Tibial nerve (tissue), 4 donors: ENCODE measurements around the gene SP140L.

ENCODE experiments used
- CTCF ChIP-seq, 5 experiments: fragments of 200-600 bp in 3 of 5; fragments of 450-650 bp in 2 of 5; sonication (generic) in 3 of 5; IDR thresholded peaks; one replicate each; pipeline ENCODE4 v1.5.1; 2016 to 2019; ENCODE audit warnings: antibody characterized with exemption in 5 of 5, mild to moderate bottlenecking in 3 of 5, moderate library complexity in 2 of 5
- EP300 ChIP-seq, 2 donors: sonication (generic); formaldehyde crosslinking; IDR thresholded peaks; one replicate each; pipeline ENCODE4 v1.6.1; 2017; ENCODE audit warnings: antibody characterized with exemption in 2 of 2, mild to moderate bottlenecking in 1 of 2
- POLR2A ChIP-seq, 2 donors: fragments of 450-650 bp; IDR thresholded peaks; one replicate each; pipeline ENCODE4 v1.6.1; 2017; ENCODE audit warnings: antibody characterized with exemption in 2 of 2, mild to moderate bottlenecking in 2 of 2, moderate library complexity in 2 of 2

- no peak for TF ChIP-seq POLR2A (IDR thresholded peaks at IDR 0.05)
- no peak for TF ChIP-seq CTCF (IDR thresholded peaks at IDR 0.05)
- no peak for TF ChIP-seq EP300 (IDR thresholded peaks at IDR 0.05)
These were observed 126.0 kb downstream of the SP140L start for GRCh38 chr2:230453006-230453405.
